ENCODE measurements around the gene RABAC1.
"Not testable (repeated sequence)": the region's sequence is repeated elsewhere in the genome, so short reads cannot be mapped to it uniquely, and the experiment has no call there.

RABAC1 gene

DNA sequence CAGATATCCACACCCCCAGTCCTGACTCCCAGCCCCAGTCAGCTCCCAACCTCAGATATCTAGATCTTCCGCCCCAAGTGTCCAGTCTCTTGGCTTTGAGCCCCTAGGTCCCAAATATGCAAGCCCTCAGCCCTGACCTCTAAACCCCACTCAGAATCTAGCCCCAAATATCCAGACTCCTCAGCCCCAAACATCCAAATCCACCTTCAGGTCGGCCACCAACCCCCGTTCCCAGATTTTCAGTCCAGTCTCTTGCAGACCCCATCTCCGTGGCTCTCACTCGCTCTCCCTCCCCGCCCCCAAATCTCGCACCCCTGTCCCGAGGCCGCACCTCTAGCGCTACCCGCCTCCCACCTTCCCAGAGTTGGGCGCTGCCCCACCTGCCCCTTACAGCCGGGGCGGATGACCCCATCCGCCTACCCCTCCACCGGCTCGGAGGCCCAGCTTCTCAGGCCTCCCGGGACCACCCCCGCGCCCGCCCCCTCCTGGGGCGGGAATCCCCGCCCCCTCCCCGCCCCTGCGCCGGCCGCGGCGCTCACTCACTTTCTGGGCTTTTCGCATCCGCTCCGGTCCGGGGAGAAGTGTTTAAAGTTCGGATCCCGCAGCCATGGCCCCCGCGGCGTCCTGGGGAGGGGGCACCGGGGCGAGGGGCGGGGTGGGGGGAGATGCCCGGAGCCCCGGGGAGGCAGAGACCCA is 31.5 kb downstream of the RABAC1 start:
- DNase-seq = no peak

DNA sequence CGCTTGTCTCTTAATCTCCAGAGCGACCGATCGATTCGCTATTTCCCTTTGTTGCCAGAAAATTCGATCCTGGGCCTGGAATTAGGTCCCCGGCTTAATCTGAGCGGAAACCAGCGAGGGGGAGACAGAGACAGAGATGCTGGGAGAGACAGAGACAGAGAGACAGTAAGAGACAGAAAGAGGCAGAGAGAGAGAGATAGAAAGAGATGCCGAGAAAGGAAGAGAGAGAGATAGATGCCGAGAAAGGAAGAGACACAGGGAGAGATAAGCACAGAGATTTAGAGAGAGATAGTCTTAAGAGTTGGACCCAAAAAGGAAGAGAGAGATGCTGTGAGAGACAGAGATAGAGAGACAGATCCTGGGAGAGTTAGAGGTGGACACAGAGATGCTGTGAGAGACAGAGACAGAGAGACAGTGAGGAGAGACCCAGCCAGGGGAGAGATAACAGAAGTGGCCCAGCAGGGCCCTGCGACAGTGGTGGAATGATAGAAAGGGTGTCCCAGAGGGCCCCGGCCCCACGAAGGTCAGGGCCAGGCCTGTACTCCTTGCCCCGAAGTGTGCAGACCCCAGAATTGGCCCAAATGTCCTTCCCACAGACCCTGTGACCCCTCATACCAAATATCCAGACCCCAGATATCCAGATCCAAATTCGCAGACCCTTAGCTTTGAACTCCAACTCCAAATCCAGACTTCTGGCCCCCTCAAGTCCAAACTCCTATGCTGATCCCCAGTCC is 32.2 kb downstream of the RABAC1 start:
- DNase-seq = no peak

DNA sequence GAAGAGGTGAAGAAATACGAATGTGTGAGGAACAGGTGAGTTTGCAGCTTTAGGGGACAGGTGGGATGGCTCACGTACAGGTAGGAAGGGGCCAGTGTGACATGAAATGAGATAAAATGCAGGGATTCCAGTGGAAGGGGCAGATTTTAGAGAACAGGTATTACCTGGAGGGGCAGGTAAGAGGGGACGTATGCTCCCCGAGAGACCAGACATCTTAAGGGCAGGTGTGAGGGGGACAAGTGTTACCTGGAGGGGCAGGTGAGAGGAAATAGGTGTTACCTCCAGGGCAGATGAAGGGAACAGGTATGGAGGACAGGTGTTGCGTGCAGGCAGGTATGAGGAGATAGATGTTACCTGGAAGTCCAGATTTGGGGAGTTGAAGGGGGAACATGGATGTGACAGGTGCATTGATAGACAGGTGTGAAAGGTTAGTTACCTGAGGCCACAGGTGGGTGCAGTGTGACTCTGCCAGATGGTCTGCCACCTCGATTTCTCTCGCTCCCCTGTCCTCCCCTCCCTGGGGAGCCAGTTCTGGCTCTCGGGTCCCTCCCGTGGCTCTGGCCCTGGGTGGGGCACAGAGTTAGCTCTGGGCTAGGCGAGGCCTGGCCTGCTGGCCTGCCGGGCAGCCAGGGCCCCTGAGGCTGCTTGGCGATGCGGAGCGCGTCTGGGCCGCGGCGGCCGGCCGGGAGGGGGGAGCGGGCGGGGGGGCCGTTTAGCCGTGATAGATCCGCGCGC is 32.9 kb downstream of the RABAC1 start:
- DNase-seq = no peak

DNA sequence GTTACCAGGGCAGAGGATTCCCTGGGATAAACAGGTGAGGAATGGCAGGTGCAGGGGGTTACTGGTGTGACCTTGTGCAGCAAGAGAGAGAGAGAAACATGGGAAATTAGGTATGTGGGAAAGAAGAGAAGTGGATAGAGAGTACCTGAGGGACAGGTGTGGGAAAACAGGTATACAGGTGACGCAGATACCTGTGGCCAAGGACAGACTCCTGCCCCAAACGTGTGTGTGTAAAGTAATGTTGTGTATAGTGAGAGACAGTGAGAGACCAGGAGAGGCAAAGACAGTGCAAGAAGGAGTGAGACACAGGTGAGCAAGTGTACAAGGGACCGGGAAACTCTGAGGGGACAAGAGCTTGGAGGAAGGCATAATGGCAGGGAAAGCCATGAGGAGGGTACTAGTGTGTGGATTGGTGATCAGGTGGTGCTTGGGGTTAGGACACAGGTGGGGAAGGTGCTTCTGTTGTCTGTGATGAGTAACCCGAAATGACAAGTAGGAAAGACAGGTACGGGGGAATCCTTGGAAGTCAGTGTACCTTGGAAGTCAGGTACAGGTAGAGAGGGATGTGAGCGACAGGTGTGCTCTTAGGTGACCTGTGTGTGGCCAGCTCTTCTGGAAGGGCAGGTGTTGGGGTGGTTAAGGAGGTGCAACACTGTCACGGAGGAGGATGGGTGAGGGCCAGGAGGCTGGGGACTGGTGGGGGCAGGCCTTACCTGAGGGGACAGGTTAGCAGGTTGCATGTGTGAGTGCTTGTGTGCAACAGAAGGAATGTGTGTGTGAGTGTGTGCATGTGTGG is 33.7 kb downstream of the RABAC1 start:
- DNase-seq = no peak

DNA sequence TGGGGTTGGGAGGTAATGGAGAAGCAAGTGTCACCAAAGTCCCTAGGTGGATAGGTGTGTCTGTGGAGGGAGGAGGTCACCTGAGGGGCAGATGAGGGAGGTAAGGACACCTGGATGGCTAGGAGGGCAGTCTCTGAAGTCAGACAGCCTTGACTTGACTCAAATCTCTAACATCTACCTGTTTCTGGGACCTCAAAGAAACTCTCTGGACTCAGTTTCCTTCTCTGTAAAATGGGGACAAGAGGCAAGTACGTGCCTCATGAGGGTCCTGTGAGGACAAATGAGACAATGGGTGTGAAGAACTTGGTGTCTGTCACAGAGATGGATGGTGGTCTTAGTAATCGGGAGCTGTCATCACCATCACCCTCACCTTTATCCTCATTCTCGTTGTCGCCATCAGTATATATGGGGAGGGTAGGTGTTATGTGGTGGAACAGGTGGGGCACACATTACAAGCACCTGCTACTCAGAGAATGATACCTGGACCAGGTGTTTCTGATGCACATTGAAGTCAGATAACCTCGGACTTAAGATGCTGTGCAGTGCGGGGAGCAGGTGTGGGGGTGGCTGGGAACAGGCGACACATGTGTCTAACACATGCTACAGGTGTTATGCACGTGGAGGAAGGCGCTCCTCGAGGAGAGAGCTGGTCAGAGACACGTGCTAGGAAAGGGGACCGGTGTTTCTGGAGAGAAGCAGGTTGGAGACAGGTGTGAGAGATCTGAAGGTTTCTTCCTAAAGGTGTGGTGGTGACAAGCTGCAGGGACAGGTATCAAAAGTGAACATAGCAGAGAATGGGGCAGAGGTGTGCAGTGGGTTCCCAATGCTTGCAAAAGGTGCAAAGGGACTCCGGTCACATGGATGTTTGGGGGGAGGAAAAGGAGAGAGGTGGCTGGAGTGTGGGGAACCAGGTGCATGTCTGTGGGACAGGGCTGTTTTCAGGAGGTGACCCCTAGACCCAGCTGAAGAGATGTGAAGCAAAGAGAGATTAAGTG is 34.7 kb downstream of the RABAC1 start:
- no peak for DNase-seq

DNA sequence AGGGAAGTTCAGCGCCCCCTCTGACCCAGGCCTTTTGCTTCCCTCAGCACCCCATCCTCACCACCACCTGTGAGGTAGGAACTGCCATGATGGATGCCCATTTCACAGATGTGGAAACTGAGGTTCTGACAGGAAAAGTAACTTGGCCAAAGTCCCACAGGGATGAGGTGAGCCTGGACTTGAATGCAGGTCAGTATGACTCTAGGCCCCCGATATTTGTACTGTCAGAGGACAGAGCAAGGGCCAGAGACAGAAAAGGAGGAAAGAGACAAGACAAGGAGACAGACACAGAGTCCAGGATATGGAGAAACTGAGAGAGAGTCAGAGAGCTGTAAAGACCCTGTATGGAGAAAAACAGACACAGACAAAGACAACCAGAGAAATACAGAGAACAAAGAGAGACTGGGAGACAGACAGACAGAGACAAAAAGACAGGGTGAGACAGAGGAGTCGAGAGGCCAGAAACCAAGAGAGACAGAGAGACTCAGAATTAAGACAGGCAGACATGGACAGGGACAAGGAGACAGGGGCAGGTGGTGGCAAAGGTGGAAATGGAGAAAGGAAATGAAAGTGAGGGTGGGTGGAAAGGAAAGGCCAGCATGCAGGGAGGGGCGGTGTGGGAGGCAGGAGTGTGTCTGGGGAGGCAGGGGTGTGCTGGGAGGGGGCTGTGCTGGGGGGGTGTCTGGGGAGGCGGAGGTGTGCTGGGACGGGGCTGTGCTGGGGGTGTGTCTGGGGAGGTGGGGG is 35.9 kb downstream of the RABAC1 start:
- no peak for DNase-seq

DNA sequence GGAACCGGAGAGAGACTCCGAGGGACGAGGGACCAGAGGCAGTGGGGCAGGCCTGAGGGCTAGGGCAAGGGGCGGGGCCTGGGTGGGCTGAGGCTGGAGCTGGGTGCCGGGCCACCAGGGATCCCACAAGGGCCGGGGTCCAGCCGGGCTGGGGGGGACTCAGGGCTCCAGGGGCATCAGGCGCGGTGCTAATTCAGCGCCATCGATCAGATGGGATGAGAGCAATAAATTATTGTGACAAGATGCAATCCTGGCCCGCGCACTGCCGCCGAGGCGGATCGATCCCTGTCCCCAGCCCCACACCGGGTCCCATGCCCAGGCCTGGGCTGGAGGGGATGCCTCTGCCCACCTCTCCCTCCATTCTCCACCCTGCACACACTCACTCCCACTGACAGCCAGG is 36.5 kb downstream of the RABAC1 start:
- no peak for DNase-seq

DNA sequence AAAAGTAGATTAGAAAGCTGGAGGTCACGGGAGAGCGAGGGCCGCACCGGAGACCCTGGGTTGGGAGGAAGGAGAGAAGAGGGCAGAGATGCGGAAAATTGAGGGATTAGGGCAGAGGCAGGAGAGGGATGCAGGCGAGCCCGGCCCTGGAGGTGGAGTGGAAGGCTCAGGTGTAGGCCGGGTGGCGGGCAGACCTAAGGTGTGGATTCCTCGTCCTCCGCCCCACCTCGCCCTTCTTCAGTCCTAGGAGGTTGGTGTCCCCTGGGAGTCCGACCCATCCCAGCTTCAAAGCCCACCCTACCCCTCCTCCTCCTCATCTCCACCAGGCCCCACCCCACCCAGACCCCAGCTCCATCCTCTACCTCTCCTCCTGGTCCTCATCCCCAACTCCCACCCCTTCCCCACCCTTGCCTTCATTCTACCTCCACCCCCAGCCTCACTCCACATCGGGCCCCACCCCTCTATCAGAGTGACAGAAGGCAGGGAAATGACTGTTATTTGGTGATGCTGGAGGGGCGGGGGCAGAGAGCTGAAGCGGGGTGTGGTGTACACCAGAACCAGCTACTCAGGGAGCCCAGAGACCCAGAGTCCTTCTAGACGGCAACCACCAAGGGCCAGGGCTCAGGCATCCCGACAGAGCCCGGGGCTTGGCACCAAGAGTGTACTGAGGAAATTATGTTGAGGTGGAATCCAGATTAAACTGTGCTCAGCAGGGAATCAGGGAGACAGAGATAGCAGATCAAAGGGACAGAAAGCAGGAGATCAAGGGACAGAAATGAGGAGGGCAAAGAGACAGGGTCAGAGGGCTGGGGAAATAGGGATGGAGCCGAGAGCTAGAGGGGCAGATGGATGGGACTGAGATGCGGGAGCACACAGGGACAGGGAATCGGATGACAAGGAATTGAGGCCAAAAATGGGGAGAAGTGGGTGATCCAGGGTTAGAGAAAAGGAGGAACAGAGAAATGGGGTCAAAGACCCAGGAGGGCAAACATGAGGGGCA is 37.2 kb downstream of the RABAC1 start:
- no peak for DNase-seq

DNA sequence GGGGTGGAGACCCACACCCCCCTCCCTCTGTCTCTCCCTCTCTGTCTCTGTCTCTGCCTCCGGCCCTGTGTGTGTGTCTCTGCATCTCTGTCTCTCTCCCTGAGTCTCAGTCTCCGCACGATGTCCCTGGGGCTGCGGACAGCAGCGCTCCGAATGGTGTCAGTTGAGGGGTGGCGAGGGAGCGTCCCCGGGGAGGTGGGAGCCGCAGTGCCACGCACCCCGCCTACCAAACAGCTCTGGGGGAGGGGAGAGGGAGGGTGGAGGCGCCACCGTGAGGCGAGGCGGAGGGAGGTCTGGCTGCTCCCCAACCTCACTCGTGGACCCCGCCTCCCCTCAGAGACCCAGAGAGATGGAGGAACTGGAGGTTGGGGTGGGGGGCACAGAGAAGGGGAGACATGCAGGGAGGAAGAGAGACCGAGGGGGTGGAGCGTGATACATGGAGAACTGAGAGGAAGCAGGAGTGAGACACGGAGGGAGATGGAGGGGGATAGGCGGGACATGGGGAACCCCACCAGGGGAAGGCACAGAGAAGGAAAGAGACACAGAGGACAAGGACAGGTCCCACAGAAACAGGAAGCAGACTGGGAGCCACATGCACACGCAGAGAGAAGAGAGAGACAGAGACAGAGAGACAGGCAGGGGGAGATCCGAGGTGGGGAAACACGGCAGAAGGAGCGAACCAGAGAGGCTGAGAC is 38.1 kb downstream of the RABAC1 start:
- no peak for DNase-seq

DNA sequence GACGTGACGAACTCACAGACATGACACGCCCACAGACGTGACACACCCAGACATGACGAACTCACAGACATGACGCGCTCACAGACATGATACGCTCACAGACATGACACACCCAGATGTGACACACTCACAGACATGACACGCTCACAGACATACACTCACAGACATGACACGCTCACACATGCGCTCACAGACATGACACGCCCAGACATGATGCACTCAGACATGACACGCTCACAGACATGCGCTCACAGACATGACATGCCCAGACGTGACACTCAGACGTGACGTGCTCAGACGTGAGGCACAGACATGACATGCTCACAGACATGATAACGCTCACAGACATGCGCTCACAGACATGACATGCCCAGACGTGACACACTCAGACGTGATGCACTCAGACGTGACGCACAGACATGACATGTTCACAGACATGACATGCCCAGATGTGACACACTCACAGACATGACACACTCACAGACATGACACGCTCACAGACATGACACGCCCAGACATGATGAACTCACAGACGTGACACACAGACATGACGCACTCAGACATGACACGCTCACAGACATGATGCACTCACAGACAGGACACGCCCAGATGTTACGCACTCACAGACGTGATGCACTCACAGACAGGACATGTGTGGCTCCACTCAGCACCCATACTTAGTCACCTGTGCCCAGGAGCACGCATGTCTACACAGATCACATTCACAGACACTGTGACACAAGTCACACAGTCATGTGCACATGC is 39.0 kb downstream of the RABAC1 start:
- no peak for DNase-seq

DNA sequence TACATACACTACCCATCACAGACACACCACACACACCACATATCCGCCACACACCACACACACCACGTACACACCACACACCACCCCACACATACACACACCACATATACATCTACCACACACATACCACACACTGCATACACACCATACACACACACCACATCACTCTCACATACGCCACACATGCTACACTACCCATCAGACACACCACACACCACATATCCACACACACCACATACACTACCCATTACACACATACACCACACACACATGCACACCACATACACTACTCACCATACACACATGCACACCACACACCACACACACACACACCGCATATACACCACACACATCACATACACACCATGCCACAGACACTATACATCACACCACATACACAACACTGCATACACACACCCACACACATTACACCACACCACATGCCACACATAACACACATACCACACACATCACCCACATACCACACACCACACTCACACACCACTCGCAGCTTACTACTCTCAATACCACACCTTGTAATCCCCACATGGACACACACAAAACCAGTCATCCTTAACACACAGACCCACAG is 40.4 kb downstream of the RABAC1 start:
- no peak for DNase-seq

DNA sequence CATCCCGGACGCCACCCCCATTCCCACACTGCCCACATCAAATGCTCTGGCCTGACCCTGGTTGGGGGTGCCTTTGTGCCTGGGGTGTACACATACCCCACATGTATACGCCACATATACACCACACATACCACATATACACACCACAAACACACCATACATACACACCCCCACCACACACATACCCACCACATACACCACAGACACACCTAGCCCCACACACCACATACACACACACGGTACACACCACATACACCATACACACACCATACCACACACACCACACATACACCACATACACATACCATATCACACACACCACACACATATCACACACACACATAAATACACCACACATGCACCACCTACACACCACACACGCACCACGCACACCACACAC is 41.0 kb downstream of the RABAC1 start:
- DNase-seq = no peak

DNA sequence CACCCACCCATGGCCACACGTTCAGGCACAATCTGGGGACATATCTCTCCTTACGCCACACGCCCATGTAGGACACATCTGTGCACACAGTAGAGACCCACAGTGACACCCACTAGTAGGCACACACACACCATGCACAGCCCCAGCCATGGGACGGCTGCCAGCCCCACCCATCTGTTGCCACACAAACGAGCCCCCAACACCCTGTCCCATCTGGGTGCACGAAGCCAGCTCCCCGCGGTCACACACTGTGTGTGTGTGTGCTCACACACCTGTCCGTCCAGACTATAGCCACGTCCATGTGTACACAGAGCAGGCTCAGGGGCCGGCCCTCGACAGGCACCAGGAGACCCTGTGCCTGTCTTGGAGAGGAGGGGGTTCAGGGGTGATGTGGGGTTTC is 41.4 kb downstream of the RABAC1 start:
- DNase-seq = no peak

DNA sequence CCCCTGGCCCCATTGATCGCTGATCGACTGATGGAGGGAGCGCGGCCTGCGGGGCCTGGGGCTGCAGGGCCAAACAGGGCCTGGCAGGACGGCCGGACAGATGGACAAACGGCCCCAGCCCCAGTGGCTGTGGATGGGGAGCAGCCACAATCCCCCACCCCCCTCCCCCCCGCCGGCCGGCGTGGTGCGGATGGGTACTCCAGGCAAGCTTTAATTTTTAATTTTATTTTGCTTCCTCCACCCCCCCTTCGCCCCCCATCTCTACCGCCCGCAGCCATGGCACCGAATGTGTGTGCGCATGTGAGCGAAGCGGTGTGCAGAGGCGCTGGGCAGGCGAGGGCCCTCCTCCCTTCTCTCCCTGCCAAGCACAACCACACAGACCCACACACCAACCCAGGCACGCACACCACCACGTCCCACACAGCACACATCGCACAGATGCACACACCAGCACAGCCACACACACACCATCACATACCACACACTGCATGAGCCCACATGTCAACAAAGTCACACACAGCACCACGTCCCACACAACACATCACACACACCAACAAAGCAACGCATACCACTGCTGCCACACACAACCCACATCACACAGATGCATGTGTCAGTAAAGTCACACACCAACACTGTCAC is 43.2 kb downstream of the RABAC1 start:
- DNase-seq = no peak

DNA sequence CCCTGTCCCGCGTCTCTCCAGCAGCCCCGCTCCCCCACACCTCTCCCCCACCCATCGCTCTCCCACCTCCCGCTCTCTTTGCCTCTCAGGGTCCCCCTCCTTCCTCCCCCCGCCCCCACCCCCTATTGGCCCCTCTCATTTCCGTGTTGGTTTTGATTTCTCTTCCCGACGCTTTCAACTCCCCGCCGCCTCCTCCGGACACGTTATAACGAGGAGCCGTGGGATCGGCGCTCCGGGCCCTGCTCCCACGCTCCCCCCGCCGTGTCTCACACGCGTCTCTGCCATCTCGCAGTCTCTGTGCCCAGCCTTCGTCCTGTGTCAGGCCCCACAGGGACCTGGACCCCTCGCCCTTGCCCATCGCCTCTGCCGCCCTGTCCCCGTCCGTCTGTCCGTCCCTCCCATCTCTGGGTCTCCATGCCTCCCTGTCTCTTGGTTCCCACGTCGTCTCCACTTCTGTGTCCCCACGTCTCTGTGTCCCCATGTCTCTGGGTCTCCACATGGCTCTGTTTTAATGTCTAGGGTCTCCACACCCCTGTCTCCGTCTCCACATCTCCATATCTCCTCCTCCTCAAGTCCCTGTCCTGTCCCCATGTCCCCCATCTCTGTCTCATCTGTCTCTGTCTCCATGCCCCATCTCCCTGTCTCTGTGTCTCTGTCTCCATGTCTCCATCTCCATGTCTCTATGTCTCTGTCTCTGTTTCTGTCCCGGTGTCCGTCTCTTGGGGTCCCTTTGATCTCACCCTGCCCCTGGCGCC is 43.9 kb downstream of the RABAC1 start:
- DNase-seq = no peak

DNA sequence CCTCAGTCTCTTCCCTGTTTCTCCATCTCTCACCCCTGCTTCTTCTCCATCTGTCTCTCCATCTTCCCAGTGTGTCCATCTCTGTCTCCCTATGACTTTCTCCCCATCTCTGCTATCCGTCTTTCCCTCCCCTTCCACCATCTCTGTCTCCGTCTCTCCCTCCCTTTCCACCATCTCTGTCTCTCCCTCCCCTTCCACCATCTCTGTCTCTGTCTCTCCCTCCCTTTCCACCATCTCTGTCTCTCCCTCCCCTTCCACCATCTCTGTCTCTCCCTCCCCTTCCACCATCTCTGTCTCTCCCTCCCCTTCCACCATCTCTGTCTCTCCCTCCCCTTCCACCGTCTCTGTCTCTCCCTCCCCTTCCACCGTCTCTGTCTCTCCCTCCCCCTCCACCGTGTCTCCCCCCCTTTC is 44.7 kb downstream of the RABAC1 start:
- DNase-seq = not testable (repeated sequence)

Data from NCI-H524 (cell line).